HL-60 (cell line): ENCODE data around the gene S100PBP.

ENCODE experiments used
- DNase-seq, 2 experiments: peaks; one replicate each; pipeline ENCODE4 v3.0.0-alpha.2; 2010 to 2020; ENCODE audit warnings: low read depth in 1 of 2, low spot score in 1 of 2
- H3K27ac ChIP-seq: fragments of 250-450 bp; sonication (Bioruptor Pico); replicated peaks from 2 replicates; pipeline ENCODE4 v1.5.1; 2020; ENCODE audit warnings: mild to moderate bottlenecking, moderate library complexity
- H3K27me3 ChIP-seq: fragments of 250-450 bp; sonication (Bioruptor Pico); 2 replicates; pipeline ENCODE4 v1.5.1; 2021; ENCODE audit warnings: mild to moderate bottlenecking, moderate library complexity; ENCODE audit not compliant: insufficient read depth, poor library complexity, severe bottlenecking
- H3K4me3 ChIP-seq: replicated peaks from 2 replicates; pipeline ENCODE4 v1.5.1; 2011; ENCODE audit warnings: mild to moderate bottlenecking, control low read depth, low read length; ENCODE audit not compliant: insufficient read depth
- GABPA ChIP-seq: IDR thresholded peaks from 2 replicates; pipeline ENCODE4 v1.6.1; 2012; ENCODE audit warnings: low read depth
- POLR2AphosphoS5 ChIP-seq: IDR thresholded peaks from 2 replicates; pipeline ENCODE4 v1.6.1; 2012; ENCODE audit warnings: low read depth
- SPI1 ChIP-seq: IDR thresholded peaks from 2 replicates; pipeline ENCODE4 v1.6.1; 2012; ENCODE audit warnings: low read depth, mild to moderate bottlenecking, borderline replicate concordance
- TF ChIP-seq, protein P1 (sequence below): IDR thresholded peaks from one replicate; pipeline ENCODE4 v1.5.1; 2011; ENCODE audit warnings: low read length, control low read depth, inconsistent platforms; ENCODE audit not compliant: insufficient read depth
- TF ChIP-seq, protein P2 (sequence below): IDR thresholded peaks from 2 replicates; pipeline ENCODE4 v1.6.1; 2012; ENCODE audit warnings: low read depth; ENCODE audit not compliant: insufficient replicate concordance

S100PBP gene

DNA sequence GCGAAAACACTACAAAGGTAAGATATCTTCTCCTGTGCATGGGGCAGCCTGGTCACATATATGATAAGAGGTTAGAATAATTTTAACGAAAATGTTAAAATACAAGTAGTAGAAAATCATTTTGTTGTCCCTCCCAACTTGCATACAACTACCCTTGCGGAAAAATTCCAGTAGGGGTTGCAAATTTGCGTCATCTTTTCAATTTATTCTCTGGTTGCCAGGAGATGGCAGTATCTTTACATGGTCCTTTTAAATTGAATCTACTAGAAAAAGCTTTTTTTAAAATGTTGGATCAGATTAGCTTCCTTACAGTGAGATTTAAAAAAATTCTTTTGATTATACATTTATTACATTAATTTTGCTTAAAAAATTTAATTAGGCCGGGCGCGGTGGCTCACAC, 10.9 kb downstream of the S100PBP start:
- DNase-seq, result no peak
- no peak overlapping the region for H3K27ac ChIP-seq
- no peak for TF ChIP-seq POLR2AphosphoS5
- TF ChIP-seq, protein P1, sequence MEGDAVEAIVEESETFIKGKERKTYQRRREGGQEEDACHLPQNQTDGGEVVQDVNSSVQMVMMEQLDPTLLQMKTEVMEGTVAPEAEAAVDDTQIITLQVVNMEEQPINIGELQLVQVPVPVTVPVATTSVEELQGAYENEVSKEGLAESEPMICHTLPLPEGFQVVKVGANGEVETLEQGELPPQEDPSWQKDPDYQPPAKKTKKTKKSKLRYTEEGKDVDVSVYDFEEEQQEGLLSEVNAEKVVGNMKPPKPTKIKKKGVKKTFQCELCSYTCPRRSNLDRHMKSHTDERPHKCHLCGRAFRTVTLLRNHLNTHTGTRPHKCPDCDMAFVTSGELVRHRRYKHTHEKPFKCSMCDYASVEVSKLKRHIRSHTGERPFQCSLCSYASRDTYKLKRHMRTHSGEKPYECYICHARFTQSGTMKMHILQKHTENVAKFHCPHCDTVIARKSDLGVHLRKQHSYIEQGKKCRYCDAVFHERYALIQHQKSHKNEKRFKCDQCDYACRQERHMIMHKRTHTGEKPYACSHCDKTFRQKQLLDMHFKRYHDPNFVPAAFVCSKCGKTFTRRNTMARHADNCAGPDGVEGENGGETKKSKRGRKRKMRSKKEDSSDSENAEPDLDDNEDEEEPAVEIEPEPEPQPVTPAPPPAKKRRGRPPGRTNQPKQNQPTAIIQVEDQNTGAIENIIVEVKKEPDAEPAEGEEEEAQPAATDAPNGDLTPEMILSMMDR, result no peak
- TF ChIP-seq GABPA, result no peak
- TF ChIP-seq SPI1, result no peak
- TF ChIP-seq, protein P2, sequence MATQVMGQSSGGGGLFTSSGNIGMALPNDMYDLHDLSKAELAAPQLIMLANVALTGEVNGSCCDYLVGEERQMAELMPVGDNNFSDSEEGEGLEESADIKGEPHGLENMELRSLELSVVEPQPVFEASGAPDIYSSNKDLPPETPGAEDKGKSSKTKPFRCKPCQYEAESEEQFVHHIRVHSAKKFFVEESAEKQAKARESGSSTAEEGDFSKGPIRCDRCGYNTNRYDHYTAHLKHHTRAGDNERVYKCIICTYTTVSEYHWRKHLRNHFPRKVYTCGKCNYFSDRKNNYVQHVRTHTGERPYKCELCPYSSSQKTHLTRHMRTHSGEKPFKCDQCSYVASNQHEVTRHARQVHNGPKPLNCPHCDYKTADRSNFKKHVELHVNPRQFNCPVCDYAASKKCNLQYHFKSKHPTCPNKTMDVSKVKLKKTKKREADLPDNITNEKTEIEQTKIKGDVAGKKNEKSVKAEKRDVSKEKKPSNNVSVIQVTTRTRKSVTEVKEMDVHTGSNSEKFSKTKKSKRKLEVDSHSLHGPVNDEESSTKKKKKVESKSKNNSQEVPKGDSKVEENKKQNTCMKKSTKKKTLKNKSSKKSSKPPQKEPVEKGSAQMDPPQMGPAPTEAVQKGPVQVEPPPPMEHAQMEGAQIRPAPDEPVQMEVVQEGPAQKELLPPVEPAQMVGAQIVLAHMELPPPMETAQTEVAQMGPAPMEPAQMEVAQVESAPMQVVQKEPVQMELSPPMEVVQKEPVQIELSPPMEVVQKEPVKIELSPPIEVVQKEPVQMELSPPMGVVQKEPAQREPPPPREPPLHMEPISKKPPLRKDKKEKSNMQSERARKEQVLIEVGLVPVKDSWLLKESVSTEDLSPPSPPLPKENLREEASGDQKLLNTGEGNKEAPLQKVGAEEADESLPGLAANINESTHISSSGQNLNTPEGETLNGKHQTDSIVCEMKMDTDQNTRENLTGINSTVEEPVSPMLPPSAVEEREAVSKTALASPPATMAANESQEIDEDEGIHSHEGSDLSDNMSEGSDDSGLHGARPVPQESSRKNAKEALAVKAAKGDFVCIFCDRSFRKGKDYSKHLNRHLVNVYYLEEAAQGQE, result no peak
- H3K27me3 ChIP-seq, result no peaks in the 10 kb centered on the region
- H3K4me3 ChIP-seq, result no peak overlapping the region

DNA sequence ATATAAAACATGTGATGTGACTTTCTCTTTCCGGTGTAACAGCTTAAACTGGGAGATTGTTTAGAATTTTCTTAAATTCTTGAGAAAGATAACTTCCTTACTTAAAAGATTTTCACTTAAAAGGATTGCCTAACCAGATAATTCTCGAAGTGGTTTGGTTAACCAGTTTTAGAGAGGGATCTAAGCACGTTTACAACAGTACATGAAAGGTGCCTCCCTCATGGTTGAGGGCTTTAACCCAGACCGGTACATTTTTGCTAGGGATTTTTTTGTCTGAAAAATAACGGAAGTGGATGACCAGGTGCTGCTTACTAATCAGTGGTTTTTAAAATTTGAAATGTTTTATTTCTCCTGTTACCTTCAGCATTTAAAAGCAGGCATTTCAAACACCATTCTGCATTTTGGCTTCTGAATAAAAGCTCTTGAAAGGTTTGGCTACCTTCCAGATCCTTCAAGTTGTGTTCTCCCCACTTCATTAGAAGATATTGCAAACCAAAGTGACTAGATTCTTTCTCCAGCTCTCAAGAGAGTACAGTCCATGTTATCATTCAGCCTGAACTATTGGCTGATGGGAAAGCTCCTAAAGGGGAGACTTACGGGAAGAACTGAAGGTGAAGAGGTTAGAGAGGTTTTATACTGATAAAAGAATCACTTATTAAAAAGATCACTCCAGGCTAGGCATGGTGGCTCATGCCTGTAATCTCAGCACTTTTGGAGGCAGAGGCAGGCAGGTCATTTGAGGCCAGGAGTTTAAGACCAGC, 12.8 kb downstream of the S100PBP start:
- DNase-seq, result no peak
- no peak for TF ChIP-seq GABPA
- no peak for TF ChIP-seq POLR2AphosphoS5
- TF ChIP-seq, protein P2, result no peak
- no peak for TF ChIP-seq SPI1
- TF ChIP-seq, protein P1, result no peak
- no peak overlapping the region for H3K27ac ChIP-seq
- no peak overlapping the region for H3K4me3 ChIP-seq
- no peaks in the 10 kb centered on the region for H3K27me3 ChIP-seq

DNA sequence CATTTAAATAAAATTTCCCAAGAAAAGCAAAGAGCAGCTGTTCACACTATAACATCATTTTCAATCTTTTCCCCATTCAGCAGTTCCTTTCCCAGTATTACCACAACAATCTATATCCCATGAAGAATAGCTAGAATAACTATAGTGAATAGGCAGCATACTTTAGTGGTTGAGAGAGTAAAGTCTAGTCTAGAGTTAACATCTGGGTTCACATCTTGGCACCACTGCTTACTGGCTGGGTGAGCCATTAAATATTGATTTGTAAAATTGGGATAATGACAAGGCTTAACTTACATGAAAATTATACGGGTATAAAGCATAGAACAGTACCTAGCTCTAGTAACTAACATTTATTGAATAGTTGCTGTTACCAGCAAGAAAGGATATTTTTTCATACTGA, 14.4 kb downstream of the S100PBP start:
- Histone ChIP-seq H3K4me3 (no peak overlapping the region), H3K27ac (no peak overlapping the region), H3K27me3 (no peaks in the 10 kb centered on the region)
- no peak for DNase-seq
- TF ChIP-seq SPI1, result no peak
- TF ChIP-seq, protein P1, result no peak
- TF ChIP-seq, protein P2, result no peak
- TF ChIP-seq POLR2AphosphoS5, result no peak
- no peak for TF ChIP-seq GABPA
